Astrocyte (in vitro differentiated cells and primary cell): ENCODE data around the gene TTC12. TPM values are rescaled to one million over a fixed set of nuclear protein-coding genes. Genes with fewer than 3 reads are reported as not detected.

Source experiments
- DNase-seq: peaks from one replicate; pipeline ENCODE4 v3.0.0-alpha.2; 2010; ENCODE audit warnings: low read depth
- FAIRE-seq: peaks from 2 replicates; lab custom pipeline; 2011; peaks lifted over from hg19 to GRCh38; lab: Jason Lieb, UNC
- H2AFZ ChIP-seq: 2 replicates; pipeline ENCODE4 v1.6.0; 2012; ENCODE audit warnings: low read depth, low read length, inconsistent platforms
- H3K27ac ChIP-seq: 2 replicates; pipeline ENCODE4 v1.5.1; 2011; ENCODE audit warnings: low read depth, low read length, inconsistent platforms
- H3K27me3 ChIP-seq: 2 replicates; pipeline ENCODE4 v1.6.0; 2011; ENCODE audit warnings: low read length, inconsistent platforms; ENCODE audit not compliant: insufficient read depth
- H3K36me3 ChIP-seq: 2 replicates; pipeline ENCODE4 v1.5.1; 2011; ENCODE audit warnings: low read length, inconsistent platforms; ENCODE audit not compliant: insufficient read depth
- H3K4me1 ChIP-seq: 2 replicates; pipeline ENCODE4 v1.5.1; 2011; ENCODE audit warnings: low read length, inconsistent platforms; ENCODE audit not compliant: insufficient read depth
- H3K4me2 ChIP-seq: 2 replicates; pipeline ENCODE4 v1.6.0; 2012; ENCODE audit warnings: low read length, inconsistent platforms
- H3K4me3 ChIP-seq: 2 replicates; pipeline ENCODE4 v1.5.1; 2011; ENCODE audit warnings: low read depth, mild to moderate bottlenecking, low read length, inconsistent platforms; ENCODE audit not compliant: insufficient read depth
- H3K79me2 ChIP-seq: 2 replicates; pipeline ENCODE4 v1.6.0; 2012; ENCODE audit warnings: mild to moderate bottlenecking, low read length, inconsistent platforms; ENCODE audit not compliant: insufficient read depth
- H3K9ac ChIP-seq: 2 replicates; pipeline ENCODE4 v1.6.0; 2012; ENCODE audit warnings: mild to moderate bottlenecking, low read length, inconsistent platforms
- H3K9me3 ChIP-seq: 2 replicates; pipeline ENCODE4 v1.5.1; 2012; ENCODE audit warnings: low read depth, mild to moderate bottlenecking, low read length, inconsistent platforms; ENCODE audit not compliant: insufficient read depth
- H4K20me1 ChIP-seq: 2 replicates; pipeline ENCODE4 v1.6.0; 2012; ENCODE audit warnings: low read length, inconsistent platforms; ENCODE audit not compliant: insufficient read depth
- H3K27ac Mint-ChIP-seq: one replicate; pipeline ENCODE4 v1.8.0; 2021; ENCODE audit warnings: mild to moderate bottlenecking, mixed read lengths; ENCODE audit not compliant: unreplicated experiment
- H3K27me3 Mint-ChIP-seq: one replicate; pipeline ENCODE4 v1.8.0; 2021; ENCODE audit warnings: low read depth, mixed read lengths; ENCODE audit not compliant: unreplicated experiment
- H3K36me3 Mint-ChIP-seq: one replicate; pipeline ENCODE4 v1.8.0; 2021; ENCODE audit warnings: low read depth, mixed read lengths; ENCODE audit not compliant: unreplicated experiment
- H3K4me1 Mint-ChIP-seq: one replicate; pipeline ENCODE4 v1.8.0; 2021; ENCODE audit warnings: low read depth, mixed read lengths; ENCODE audit not compliant: unreplicated experiment
- H3K4me3 Mint-ChIP-seq: one replicate; pipeline ENCODE4 v1.8.0; 2021; ENCODE audit warnings: mild to moderate bottlenecking, moderate library complexity, mixed read lengths; ENCODE audit not compliant: unreplicated experiment
- H3K9me3 Mint-ChIP-seq: one replicate; pipeline ENCODE4 v1.8.0; 2021; ENCODE audit warnings: mild to moderate bottlenecking, mixed read lengths; ENCODE audit not compliant: unreplicated experiment
- CTCF ChIP-seq: IDR thresholded peaks from 2 replicates; pipeline ENCODE4 v1.5.1; 2011; ENCODE audit warnings: low read depth, mild to moderate bottlenecking, inconsistent platforms, low read length, moderate library complexity; ENCODE audit not compliant: insufficient read depth
- EZH2 ChIP-seq: IDR thresholded peaks from 2 replicates; pipeline ENCODE4 v1.6.1; 2012; ENCODE audit warnings: mild to moderate bottlenecking, low read length, inconsistent platforms; ENCODE audit not compliant: insufficient read depth
- total RNA-seq: library from RNA; stranded (reverse); gene quantifications from 2 replicates; pipeline ENCODE4 v1.2.1, GENCODE V29; 2021

The TTC12 gene
- total RNA-seq, 1 donor from 2014 or later, result 9.4 TPM

- H3K4me1 ChIP-seq, result no peaks in the 10 kb centered on the region
- Mint-ChIP-seq H3K27me3 (peaks cover 70% of the 10 kb centered on the region), H3K9me3 (peaks cover 2% of the 10 kb centered on the region), H3K4me3 (no peak overlapping the region), H3K36me3 (no peaks in the 10 kb centered on the region), H3K27ac (no peak overlapping the region), H3K4me1 (no peaks in the 10 kb centered on the region)
- FAIRE-seq (no peak), DNase-seq (no peak)
- no peak overlapping the region for H3K4me3 ChIP-seq
- no peaks in the 10 kb centered on the region for H3K79me2 ChIP-seq
- H3K9ac ChIP-seq, result no peak overlapping the region
- TF ChIP-seq EZH2 (no peak), CTCF (no peak)
- no peak overlapping the region for H3K4me2 ChIP-seq
- H3K27me3 ChIP-seq, result peaks cover 6% of the 10 kb centered on the region
- no peaks in the 10 kb centered on the region for H3K36me3 ChIP-seq
- no peaks in the 10 kb centered on the region for H3K9me3 ChIP-seq
- H4K20me1 ChIP-seq, result no peaks in the 10 kb centered on the region
- no peak overlapping the region for H3K27ac ChIP-seq
- H2AFZ ChIP-seq, result no peak overlapping the region
Observed at GRCh38 chr11:113401718-113402117, 87.3 kb downstream of the TTC12 start.

GRCh38 chr11:113404859-113405430 is 90.6 kb downstream of the TTC12 start:
- peaks cover 9% of the 10 kb centered on the region for H3K27me3 ChIP-seq
- H3K4me1 Mint-ChIP-seq, result no peaks in the 10 kb centered on the region
- no peak overlapping the region for H3K4me3 Mint-ChIP-seq
- H4K20me1 ChIP-seq, result no peaks in the 10 kb centered on the region
- no peak for TF ChIP-seq CTCF
- no peak for TF ChIP-seq EZH2
- H3K4me3 ChIP-seq, result no peak overlapping the region
- H3K9ac ChIP-seq, result no peak overlapping the region
- no peak overlapping the region for H3K27ac ChIP-seq
- no peaks in the 10 kb centered on the region for H3K36me3 Mint-ChIP-seq
- H3K9me3 ChIP-seq, result no peaks in the 10 kb centered on the region
- FAIRE-seq (no peak), DNase-seq (no peak)
- H3K36me3 ChIP-seq, result no peaks in the 10 kb centered on the region
- peaks cover 2% of the 10 kb centered on the region for H3K9me3 Mint-ChIP-seq
- H2AFZ ChIP-seq, result no peak overlapping the region
- peaks cover 80% of the 10 kb centered on the region for H3K27me3 Mint-ChIP-seq
- H3K27ac Mint-ChIP-seq, result no peak overlapping the region
- H3K4me2 ChIP-seq, result no peak overlapping the region
- no peaks in the 10 kb centered on the region for H3K79me2 ChIP-seq
- no peaks in the 10 kb centered on the region for H3K4me1 ChIP-seq

- TF ChIP-seq CTCF (no peak), EZH2 (no peak)
- H3K4me2 ChIP-seq, result no peak overlapping the region
- H4K20me1 ChIP-seq, result no peaks in the 10 kb centered on the region
- H3K27ac Mint-ChIP-seq, result no peak overlapping the region
- peaks cover 2% of the 10 kb centered on the region for H3K9me3 Mint-ChIP-seq
- H3K9me3 ChIP-seq, result no peaks in the 10 kb centered on the region
- DNase-seq, result no peak
- peaks cover 9% of the 10 kb centered on the region for H3K27me3 ChIP-seq
- H3K4me1 Mint-ChIP-seq, result no peaks in the 10 kb centered on the region
- no peak for FAIRE-seq
- H3K4me3 ChIP-seq, result no peak overlapping the region
- H3K9ac ChIP-seq, result no peak overlapping the region
- no peaks in the 10 kb centered on the region for H3K36me3 Mint-ChIP-seq
- peaks cover 79% of the 10 kb centered on the region for H3K27me3 Mint-ChIP-seq
- H3K27ac ChIP-seq, result no peak overlapping the region
- H2AFZ ChIP-seq, result no peak overlapping the region
- H3K4me1 ChIP-seq, result no peaks in the 10 kb centered on the region
- H3K36me3 ChIP-seq, result no peaks in the 10 kb centered on the region
- no peak overlapping the region for H3K4me3 Mint-ChIP-seq
- H3K79me2 ChIP-seq, result no peaks in the 10 kb centered on the region
Observed at GRCh38 chr11:113405724-113406478, 91.5 kb downstream of the TTC12 start.
